Esophagus muscularis mucosa (tissue), 3 donors: ENCODE data around the gene ESPL1.

ENCODE experiments used
- CTCF ChIP-seq, 3 experiments: fragments of 200-600 bp in 2 of 3; fragments of 450-650 bp in 1 of 3; sonication (generic) in 2 of 3; IDR thresholded peaks; one replicate each; pipeline ENCODE4 v1.5.1; 2017 to 2019; ENCODE audit warnings: antibody characterized with exemption in 3 of 3, mild to moderate bottlenecking in 2 of 3, moderate library complexity in 1 of 3
- EP300 ChIP-seq: sonication (generic); formaldehyde crosslinking; IDR thresholded peaks from one replicate; pipeline ENCODE4 v1.6.1; 2017; ENCODE audit warnings: antibody characterized with exemption

GRCh38 chr12:53327435-53328042 lies 59.4 kb downstream of the ESPL1 start:
- TF ChIP-seq CTCF (IDR thresholded peaks at IDR 0.05): peak in 2 of 3 experiments; percentile 33 to 43
- no peak for TF ChIP-seq EP300
